Endothelial cell of umbilical vein (primary cell): Measurements from ENCODE around the gene GRID2. TPM values are rescaled to one million over a fixed set of nuclear protein-coding genes. Genes with fewer than 3 reads are reported as not detected.

Source experiments
- BruUV-seq: library from RNA; stranded (reverse); fragments of 400-500 nt; replicated peaks from 2 replicates; lab custom pipeline; 2021; lab: Mats Ljungman, UMichigan
- CTCF ChIA-PET: fragments of 300-600, 350-600 bp; sonication (Branson Sonifier 250); formaldehyde crosslinking; loops from one replicate; lab custom pipeline; 2021; ENCODE audit warnings: antibody characterized with exemption, inconsistent platforms; lab: Charles Lee
- POLR2A ChIA-PET: fragments of 300-600, 350-600 bp; sonication (Branson Sonifier 250); formaldehyde crosslinking; loops from one replicate; lab custom pipeline; 2021; ENCODE audit warnings: antibody characterized with exemption, inconsistent platforms; lab: Charles Lee
- DNase-seq: peaks from one replicate; pipeline ENCODE4 v3.0.0-alpha.2; 2011; ENCODE audit warnings: low read depth, low spot score
- FAIRE-seq: peaks from 2 replicates; lab custom pipeline; 2011; peaks lifted over from hg19 to GRCh38; lab: Jason Lieb, UNC
- H2AFZ ChIP-seq: 2 replicates; pipeline ENCODE4 v1.6.0; 2012; ENCODE audit warnings: low read depth, low read length, control low read depth, inconsistent platforms
- H3K27ac ChIP-seq: 2 replicates; pipeline ENCODE4 v1.5.1; 2011; ENCODE audit warnings: low read depth, mild to moderate bottlenecking, control low read depth, low read length, moderate library complexity; ENCODE audit not compliant: insufficient read depth
- H3K27me3 ChIP-seq, 2 experiments: 2 replicates each; pipeline versions ENCODE4 v1.6.0 to v1.6.1; 2011; ENCODE audit warnings: low read length in 2 of 2, mixed read lengths in 1 of 2; ENCODE audit not compliant: control insufficient read depth in 2 of 2, insufficient read depth in 2 of 2
- H3K36me3 ChIP-seq, 2 experiments: 2 replicates in 1 of 2; 3 replicates in 1 of 2; pipeline ENCODE4 v1.5.1; 2011; ENCODE audit warnings: low read length in 2 of 2, mild to moderate bottlenecking in 1 of 2, moderate library complexity in 1 of 2; ENCODE audit not compliant: control insufficient read depth in 2 of 2, insufficient read depth in 2 of 2; ENCODE audit errors: extremely low read depth in 1 of 2
- H3K4me1 ChIP-seq: 3 replicates; pipeline ENCODE4 v1.5.1; 2011; ENCODE audit warnings: mild to moderate bottlenecking, low read length; ENCODE audit not compliant: control insufficient read depth, insufficient read depth; ENCODE audit errors: extremely low read depth
- H3K4me2 ChIP-seq: 2 replicates; pipeline ENCODE4 v1.6.1; 2011; ENCODE audit warnings: low read length, control low read depth, mixed read lengths; ENCODE audit not compliant: insufficient read depth
- H3K4me3 ChIP-seq, 3 experiments: fragments of 200-600 bp in 1 of 3; sonication (generic), shearing (Covaris generic) in 1 of 3; replicated peaks in 1 of 3; 2 replicates each; pipeline ENCODE4 v1.5.1; 2011 to 2016; ENCODE audit warnings: control low read depth in 3 of 3, low read length in 3 of 3, mild to moderate bottlenecking in 2 of 3, inconsistent platforms in 1 of 3, low read depth in 1 of 3, moderate library complexity in 1 of 3; ENCODE audit not compliant: insufficient read depth in 1 of 3
- H3K79me2 ChIP-seq: 2 replicates; pipeline ENCODE4 v1.6.0; 2012; ENCODE audit warnings: low read length, inconsistent platforms; ENCODE audit not compliant: control insufficient read depth, insufficient read depth
- H3K9ac ChIP-seq: replicated peaks from 2 replicates; pipeline ENCODE3; 2011; ENCODE audit warnings: low read length, control low read depth; ENCODE audit not compliant: insufficient read depth; ENCODE audit errors: extremely low read depth
- H3K9me1 ChIP-seq: replicated peaks from 3 replicates; pipeline ENCODE4 v1.6.0; 2011; ENCODE audit warnings: mild to moderate bottlenecking, low read length; ENCODE audit not compliant: control insufficient read depth, insufficient read depth; ENCODE audit errors: extremely low read depth
- H3K9me3 ChIP-seq: replicated peaks from 2 replicates; pipeline ENCODE4 v1.5.1; 2012; ENCODE audit warnings: low read length, inconsistent platforms; ENCODE audit not compliant: control insufficient read depth, insufficient read depth
- H4K20me1 ChIP-seq: replicated peaks from 2 replicates; pipeline ENCODE3; 2011; ENCODE audit warnings: mild to moderate bottlenecking, low read length; ENCODE audit not compliant: control insufficient read depth, insufficient read depth; ENCODE audit errors: extremely low read depth
- CTCF ChIP-seq, 2 donors: IDR thresholded peaks; 1 replicate in 1 of 2; 2 replicates in 1 of 2; pipeline ENCODE4 v1.5.1; 2011; ENCODE audit warnings: low read length in 2 of 2, mild to moderate bottlenecking in 2 of 2, moderate library complexity in 2 of 2, control low read depth in 1 of 2, inconsistent platforms in 1 of 2, low read depth in 1 of 2; ENCODE audit not compliant: insufficient read depth in 1 of 2; ENCODE audit errors: extremely low read depth in 1 of 2
- GATA2 ChIP-seq: IDR thresholded peaks from 2 replicates; pipeline ENCODE4 v1.7.0; 2011; ENCODE audit warnings: low read depth, mild to moderate bottlenecking, moderate library complexity, mixed read lengths, low read length; ENCODE audit not compliant: insufficient read length, insufficient read depth
- JUN ChIP-seq: IDR thresholded peaks from 2 replicates; pipeline ENCODE4 v1.6.1; 2011; ENCODE audit warnings: borderline replicate concordance, low read depth; ENCODE audit not compliant: insufficient read length, insufficient read depth
- MYC ChIP-seq: IDR thresholded peaks from one replicate; pipeline ENCODE4 v1.6.1; 2011; ENCODE audit warnings: mild to moderate bottlenecking, low read depth, low read length
- POLR2A ChIP-seq: IDR thresholded peaks from 2 replicates; pipeline ENCODE4 v1.6.1; 2012; ENCODE audit warnings: low read depth, mild to moderate bottlenecking, control low read depth, low read length
- dilution Hi-C: fragments of 300-500 bp; cut with MboI; formaldehyde crosslinking; loops from one replicate; pipeline ENCODE4 v1.15.0; 2019; ENCODE audit warnings: low sequenced_read_pairs; ENCODE audit not compliant: extremely low pct_ligation_motif_present
- intact Hi-C: fragments of 100-400 bp; cut with micrococcal nuclease; formaldehyde crosslinking; loops from one replicate; pipeline ENCODE4 v1.10.0; 2022
- polyA plus RNA-seq, 4 experiments: library from polyadenylated mRNA; depleted of rRNA in 3 of 4; stranded (reverse) in 3 of 4; unstranded in 1 of 4; fragments of >200 nt; gene quantifications; 2 replicates each; pipeline versions ENCODE4 v1.2.1 to v1.2.3, GENCODE V29; 2011 to 2012; ENCODE audit warnings: missing spikeins in 1 of 4
- total RNA-seq: library from RNA; stranded (reverse); gene quantifications from 2 replicates; pipeline ENCODE4 v1.2.3, GENCODE V29; 2021

GRID2 gene
- total and polyA plus RNA-seq, 2 donors (not counting 3 experiments of a cell fraction or from before 2014, with no cell fraction given), result not detected

- dilution Hi-C loops (no loop called here), intact Hi-C loops (no loop called here)
- ChIA-PET CTCF (no interaction called here), POLR2A (no interaction called here)
- no peaks in the 10 kb centered on the region for H3K79me2 ChIP-seq
- no peak overlapping the region for H3K4me2 ChIP-seq
- H3K4me1 ChIP-seq, result no peaks in the 10 kb centered on the region
- H3K9me1 ChIP-seq, result no peaks in the 10 kb centered on the region
- no peaks in the 10 kb centered on the region for H3K9me3 ChIP-seq
- H3K27ac ChIP-seq, result no peak overlapping the region
- no peak overlapping the region for H2AFZ ChIP-seq
- no peak overlapping the region for H3K4me3 ChIP-seq
- DNase-seq (no peak), FAIRE-seq (no peak)
- BruUV-seq, result no TSS peak
- H3K27me3 ChIP-seq, result no peaks in the 10 kb centered on the region
- no peaks in the 10 kb centered on the region for H3K36me3 ChIP-seq
- no peaks in the 10 kb centered on the region for H4K20me1 ChIP-seq
- no peak overlapping the region for H3K9ac ChIP-seq
- TF ChIP-seq POLR2A (no peak), MYC (no peak)
Observed at GRCh38 chr4:93573285-93573684, 1269.5 kb downstream of the GRID2 start.

GRCh38 chr4:93578942-93579341, 1275.2 kb downstream of the GRID2 start:
- TF ChIP-seq JUN, result no peak
- TF ChIP-seq CTCF (IDR thresholded peaks at IDR 0.05; ENCODE audit: extremely low read depth in 1 of 2, insufficient read depth in 1 of 2, low read depth in 1 of 2, low read length in 2 of 2), result no peak
- TF ChIP-seq GATA2, result no peak
- dilution Hi-C loops (no loop called here), intact Hi-C loops (no loop called here)
- no peak overlapping the region for H2AFZ ChIP-seq
- DNase-seq (no peak), FAIRE-seq (no peak)
- no peaks in the 10 kb centered on the region for H3K79me2 ChIP-seq
- H3K4me1 ChIP-seq, result no peaks in the 10 kb centered on the region
- no peaks in the 10 kb centered on the region for H4K20me1 ChIP-seq
- H3K9me1 ChIP-seq, result no peaks in the 10 kb centered on the region
- ChIA-PET POLR2A (no interaction called here), CTCF (no interaction called here)
- H3K4me3 ChIP-seq, result no peak overlapping the region
- no peaks in the 10 kb centered on the region for H3K9me3 ChIP-seq
- no TSS peak for BruUV-seq
- H3K36me3 ChIP-seq, result no peaks in the 10 kb centered on the region
- H3K9ac ChIP-seq, result no peak overlapping the region
- H3K27me3 ChIP-seq, result no peaks in the 10 kb centered on the region
- H3K27ac ChIP-seq, result no peak overlapping the region
- H3K4me2 ChIP-seq, result no peak overlapping the region
